ENCODE measurements around the gene TMEM175.

DNA sequence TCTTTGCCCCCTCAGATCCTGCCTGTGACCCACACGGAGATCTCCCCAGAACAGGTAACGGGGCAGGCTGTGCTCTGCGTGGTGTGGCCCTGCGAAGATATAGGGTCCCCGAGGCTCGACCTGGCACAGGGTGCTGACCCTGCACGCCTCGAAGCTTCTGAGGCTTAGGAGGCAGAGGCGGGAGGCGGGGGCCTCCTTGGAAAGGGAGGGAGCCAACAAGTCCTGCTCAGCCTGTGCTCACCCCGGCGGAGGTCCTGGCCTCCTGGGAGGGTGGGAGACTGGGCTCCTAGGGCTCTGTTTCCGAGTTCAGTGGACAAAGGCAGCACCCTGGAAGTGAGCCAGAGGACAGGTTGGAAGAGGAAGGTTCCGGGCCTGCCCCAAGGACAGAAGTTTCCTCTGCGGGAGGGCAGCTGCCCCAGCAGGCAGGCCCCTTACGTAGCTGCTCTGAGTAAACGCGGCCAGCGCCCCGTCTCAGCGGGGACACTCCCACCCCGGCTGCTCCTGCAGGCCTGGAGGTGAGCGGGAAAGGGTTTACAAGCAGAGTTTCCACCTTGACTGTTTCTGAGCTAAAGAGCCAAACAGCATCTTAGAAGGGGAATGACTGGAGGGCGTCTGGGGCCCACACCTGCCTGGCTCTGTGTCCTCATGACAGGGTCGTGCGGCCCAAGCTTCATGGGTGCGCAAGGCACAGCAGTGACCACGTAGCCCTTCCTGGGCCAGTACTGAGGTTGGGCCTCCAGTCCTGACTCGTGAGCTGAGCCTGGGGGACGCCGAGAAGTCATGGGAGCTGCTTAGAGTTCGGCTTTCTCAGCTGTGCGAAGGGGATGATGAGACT lies 16.1 kb downstream of the TMEM175 start:
- TF ChIP-seq POLR2AphosphoS5 (IDR thresholded peaks at IDR 0.05; ENCODE audit: low read depth, low read length) = no peak
- no peak for TF ChIP-seq POLR2A (IDR thresholded peaks at IDR 0.05; ENCODE audit: low read depth, low read length)
- TF ChIP-seq TAF1 (IDR thresholded peaks at IDR 0.05; ENCODE audit: borderline replicate concordance, low read depth, low read length) = no peak
